Activated CD4-positive, CD25-positive, alpha-beta regulatory T cell treated with anti-CD3 and anti-CD28 coated beads, Interleukin-2, amount 50 U/mL, for 24 hours (primary cell): ENCODE data around the gene LDLRAD4.

Source experiments
- ATAC-seq, 2 donors: fragments of 150-1000 bp; cut with Tn5 transposase; one replicate each; pipeline ENCODE4 v1.10.0; 2021; ENCODE audit warnings: mild to moderate bottlenecking in 1 of 2, moderate library complexity in 1 of 2

Gene LDLRAD4

GRCh38 chr18:13218368-13218991 is at the start of gene LDLRAD4:
LDLRAD4 (plus strand) TSS chr18:13218760.
- ATAC-seq: no peak

DNA sequence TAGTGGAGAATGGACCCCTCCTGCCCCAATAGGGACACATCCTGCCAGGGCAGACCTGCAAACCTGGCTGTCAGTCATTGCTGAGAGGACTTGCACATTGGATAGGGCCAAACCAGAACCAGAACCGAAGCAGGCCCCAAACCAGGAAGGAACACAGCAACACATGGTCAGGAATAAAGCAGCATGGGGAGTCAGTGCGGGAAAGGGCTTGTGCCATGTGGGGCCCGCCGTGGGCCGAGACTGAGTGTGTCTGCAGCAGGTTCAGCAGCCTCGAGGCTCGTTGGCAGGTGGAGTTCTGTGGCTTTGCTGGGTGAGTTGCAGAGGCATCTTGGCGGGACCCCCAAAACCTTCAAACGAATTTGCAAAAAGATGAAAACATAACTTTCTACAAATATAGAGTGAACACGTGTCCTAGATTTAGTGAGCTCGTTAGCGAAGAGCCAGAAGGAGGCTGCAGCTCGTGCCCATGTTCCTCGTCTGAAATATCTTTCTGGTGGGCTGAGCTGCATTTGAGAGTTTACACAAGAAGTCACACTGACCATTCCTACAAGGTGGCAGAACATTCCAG is 44.9 kb upstream of the LDLRAD4 start:
- ATAC-seq: no peak

- no peak for ATAC-seq
Observed at GRCh38 chr18:13175266-13175665, 43.3 kb upstream of the LDLRAD4 start.

GRCh38 chr18:13175754-13176210 is 42.8 kb upstream of the LDLRAD4 start:
- ATAC-seq: peak in 1 of 2 donors; percentile 12

DNA sequence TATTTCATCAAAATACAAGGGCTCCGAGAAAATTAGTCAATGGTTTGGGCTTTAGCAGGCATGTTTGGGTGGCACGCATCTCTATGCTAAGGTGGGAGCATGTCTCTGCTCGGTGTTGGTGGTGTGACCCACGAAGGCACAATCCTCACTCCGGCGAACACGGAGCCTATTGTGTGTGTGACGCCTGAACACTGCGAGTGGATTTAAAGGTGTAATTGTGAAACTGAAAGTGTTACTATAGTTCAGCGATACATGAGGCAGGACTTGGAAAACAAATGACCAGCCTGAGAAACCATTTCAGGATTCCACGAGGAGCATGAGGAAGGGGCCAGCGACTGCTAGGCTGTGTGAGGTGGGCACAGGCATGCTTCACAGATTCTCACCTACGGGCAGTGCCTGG is 41.7 kb upstream of the LDLRAD4 start:
- no peak for ATAC-seq

GRCh38 chr18:13178197-13178596 is 40.4 kb upstream of the LDLRAD4 start:
- no peak for ATAC-seq

DNA sequence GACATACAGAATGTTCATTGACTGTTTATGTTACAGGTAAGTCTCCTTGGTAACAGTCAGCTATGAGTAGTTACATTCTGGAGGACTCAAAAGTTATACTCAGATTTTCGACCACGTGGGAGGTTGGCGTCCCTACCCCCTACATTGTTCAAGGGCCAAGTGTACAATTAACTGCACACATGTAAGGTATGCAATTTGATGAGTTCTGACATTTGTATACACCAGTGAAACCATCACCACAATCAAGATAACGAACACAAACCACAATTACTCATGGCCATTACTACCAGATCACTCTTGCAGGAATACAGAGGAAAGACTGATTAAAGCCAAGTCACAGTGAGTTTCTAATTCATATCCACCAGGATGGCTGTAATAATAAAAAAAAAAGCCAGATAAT is 39.6 kb upstream of the LDLRAD4 start:
- ATAC-seq: peak; percentile 82 to 85

DNA sequence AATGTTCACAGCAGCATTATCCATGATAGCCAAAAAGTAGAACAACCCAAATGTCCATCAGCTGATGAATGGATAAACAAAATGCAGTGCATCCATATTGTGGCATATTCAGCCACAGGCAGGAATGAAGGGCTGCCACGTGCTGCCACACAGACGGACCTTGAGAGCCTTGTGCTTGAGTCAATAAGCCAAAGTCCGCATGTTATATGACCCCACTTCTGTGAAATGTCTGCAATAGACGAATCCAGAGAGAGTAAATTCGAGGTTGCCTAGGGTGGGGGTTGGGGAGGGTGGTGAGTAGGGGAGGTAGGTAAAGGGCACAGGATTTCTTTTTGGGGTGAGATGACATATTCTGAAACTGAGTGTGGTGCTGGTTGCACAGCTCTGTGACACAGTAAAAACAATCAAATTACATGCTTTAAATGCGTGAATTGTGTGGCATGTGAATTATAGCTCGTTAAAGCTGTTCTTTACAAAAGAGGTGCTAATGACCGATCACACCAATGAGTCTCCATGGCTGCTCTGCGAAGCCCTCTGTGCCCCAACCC is 38.9 kb upstream of the LDLRAD4 start:
- ATAC-seq: peak; percentile 60 to 62

DNA sequence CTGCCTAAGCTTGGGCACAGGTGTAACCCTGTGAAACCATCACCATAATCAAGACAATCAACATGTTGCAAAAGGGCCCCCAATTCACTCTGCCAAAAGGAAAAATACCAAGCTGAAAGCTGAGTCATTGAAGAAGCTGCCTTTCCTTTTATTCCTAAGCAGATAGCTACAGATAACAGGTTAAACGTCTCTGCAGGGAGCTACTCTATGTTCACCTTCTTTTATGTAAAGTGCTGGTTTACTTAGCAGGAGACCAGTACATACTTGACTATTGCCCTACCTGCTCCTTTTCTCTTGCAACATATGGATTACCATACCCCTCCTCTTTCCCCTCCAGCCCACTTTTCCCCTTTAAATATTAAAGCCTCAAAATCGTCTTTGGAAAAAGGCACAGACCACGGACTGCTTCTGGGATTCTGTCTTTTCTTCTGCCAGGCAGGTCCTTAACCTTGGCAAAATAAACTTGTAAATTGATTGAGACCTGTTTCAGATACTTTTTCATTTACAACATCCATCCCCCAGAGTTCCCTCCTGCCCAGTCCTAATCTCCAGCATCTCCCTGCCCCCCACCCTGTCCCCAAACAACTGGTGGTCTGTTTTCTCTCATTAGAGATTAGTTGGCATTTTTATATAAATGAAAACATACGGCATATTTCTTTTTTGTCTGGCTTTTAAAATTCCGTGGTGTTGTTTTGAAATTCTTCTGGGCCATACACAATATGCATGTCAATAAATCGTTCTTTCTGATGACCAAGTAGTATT is 37.8 kb upstream of the LDLRAD4 start:
- no peak for ATAC-seq

DNA sequence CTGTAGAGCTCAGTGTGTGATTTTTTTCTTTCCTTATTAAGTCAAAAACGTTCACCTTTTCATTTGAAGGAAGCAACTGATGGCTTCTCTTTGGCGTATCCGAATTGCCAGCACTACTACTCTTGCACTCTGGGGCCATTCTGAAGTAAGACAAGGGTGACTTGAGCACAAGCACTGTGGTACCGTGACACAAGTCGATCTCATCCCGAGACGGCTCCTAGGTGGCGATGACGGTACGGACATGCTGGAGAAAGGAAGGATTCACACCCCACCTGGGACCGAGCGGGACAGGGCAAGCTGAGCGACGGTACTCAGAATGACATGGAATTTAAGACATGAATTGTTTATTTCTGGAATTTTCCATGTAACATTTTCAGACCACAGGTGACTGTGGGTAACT is 36.8 kb upstream of the LDLRAD4 start:
- ATAC-seq: no peak

GRCh38 chr18:13183359-13183758 is 35.2 kb upstream of the LDLRAD4 start:
- no peak for ATAC-seq

DNA sequence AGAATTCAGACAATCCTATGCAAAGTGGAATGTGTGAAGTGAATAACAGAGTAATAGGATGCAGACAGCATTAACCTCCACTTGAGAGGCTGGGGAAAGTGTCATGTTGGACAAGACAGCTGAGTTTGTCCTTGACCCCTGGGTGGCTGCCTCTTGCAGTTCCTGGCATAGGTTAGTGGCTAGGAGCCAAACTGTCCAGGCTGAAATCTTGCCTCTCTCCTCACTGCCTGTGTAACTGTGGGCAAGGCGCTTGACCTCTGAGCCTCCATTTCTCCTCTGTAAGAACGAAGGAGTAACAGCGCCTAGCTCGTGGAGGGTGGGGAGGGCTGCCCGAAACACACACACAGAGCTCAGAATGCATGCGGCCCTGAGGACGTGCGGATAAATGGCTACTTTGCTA is 34.8 kb upstream of the LDLRAD4 start:
- ATAC-seq: no peak

DNA sequence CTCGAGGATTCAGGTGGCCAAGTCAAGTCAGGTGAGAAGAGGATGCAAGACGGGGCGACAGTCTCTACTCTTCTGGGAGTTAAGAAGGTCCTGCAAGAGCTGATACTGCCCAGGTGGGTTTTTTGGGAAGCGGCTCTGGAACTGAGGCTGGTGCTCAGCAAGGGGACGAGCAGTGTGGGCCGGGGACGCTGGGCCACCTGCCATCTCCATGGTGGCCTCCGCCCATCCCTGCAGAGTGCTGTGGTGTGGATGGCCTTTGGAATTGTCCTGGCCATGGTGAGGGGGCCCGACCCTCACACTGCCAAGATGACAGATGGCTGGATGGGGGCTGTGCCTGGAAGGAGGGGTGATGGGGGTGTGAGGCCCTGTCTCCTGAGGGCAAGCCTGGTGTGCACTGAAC is 34.2 kb upstream of the LDLRAD4 start:
- ATAC-seq: no peak

DNA sequence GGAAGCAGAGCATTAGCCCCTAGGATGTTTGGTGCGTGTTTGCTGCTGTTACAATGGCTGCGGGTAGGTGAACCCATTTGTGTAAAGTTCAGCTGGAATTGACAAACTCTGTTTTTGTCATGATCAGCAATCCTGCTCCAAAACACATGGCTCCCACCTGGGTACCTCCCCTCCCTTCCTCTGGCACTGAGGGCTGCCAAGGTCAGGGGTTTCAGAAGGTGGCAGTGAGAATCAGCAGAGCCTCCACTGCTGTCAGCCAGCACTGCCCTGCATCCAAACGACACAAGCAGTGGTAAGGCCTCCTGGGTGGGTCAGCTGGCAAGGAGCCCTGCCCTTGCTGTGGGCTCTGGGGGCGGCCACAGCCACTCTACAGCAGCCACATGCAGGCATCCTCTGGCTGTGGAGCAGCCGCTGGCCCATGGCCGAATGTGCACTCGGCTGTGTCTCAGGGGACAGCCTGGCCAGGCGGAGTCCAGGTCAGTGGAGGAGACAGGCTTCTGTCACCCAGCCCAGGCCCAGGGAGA is 32.8 kb upstream of the LDLRAD4 start:
- ATAC-seq: no peak

- ATAC-seq: no peak
Observed at GRCh38 chr18:13186687-13187086, 31.9 kb upstream of the LDLRAD4 start.

GRCh38 chr18:13187498-13187897 is 31.1 kb upstream of the LDLRAD4 start:
- no peak for ATAC-seq

DNA sequence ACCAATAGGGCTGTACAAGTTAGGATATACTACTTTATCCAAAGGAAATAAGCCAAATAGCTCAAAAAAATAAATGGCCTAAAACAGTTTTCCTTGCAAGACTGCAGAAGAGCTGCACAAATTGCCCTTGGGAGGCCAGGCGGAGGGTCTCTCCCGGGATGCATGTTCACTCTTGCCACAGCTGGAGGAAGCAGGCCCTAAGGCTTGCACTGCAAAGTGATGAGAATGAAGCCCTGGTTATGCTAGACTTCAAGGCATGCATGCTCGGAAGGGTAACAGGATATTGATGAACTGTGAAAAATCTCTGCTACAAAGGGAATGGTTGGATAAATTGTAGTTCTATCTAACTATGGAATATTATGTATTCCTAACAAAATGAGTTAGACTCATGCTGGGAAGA is 27.5 kb upstream of the LDLRAD4 start:
- ATAC-seq: no peak

GRCh38 chr18:13191779-13192178 is 26.8 kb upstream of the LDLRAD4 start:
- ATAC-seq: no peak

GRCh38 chr18:13192970-13193369 is 25.6 kb upstream of the LDLRAD4 start:
- ATAC-seq: no peak

DNA sequence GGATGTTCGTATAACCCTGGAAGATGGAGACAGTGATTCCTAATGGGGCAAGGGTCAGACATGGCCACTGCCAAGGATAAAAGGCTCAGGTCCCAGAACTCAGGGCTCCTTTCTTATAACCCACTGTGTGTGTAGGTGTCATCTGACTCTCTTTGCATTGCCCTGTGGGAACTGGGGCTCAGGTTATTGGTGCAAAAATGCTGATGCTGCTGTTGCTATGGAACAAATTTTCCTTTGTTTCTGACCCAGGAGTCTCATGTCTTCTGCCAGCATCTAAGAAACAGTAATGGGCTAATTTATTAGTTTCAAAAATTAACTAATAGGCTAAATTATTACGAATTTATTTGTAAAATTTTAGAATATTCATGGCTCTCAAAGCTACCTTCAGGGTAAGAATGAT is 24.3 kb upstream of the LDLRAD4 start:
- no peak for ATAC-seq

DNA sequence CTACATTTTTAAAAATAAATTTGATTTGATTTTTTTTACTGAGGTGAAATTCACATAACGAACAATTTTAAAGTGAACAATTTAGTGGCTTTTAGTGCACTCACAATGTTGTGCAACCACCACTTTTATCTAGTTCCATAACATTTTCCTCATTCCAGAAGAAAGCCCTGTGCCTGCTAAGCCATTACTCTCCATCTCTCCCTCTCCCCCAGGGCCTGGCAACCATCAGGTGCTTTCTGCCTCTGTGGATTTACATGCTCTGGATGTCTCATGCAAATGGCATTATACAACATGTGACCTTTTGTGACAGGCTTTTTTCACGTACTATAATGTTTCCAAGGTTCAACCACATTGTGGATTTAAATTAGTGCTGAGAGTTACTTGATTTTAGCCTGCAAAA is 19.9 kb upstream of the LDLRAD4 start:
- ATAC-seq: no peak

DNA sequence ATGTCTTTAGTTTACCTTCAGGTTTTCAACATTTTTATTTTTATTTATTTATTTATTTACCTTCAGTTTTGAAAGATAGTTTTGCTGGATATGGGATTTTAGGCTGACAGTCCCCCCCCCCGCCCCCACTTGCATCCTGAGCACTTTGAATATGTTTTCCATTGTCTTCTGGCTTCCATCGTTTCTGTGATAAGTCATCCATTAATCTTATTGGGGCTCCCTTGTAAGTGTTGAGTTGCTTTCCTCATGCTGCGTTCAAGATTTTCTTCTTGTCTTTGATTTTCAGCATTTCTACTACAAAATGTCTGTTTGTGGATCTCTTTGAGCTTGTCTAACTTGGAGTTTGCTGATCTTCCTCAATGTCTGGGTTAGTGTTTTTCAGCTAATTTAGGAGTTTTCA is 19.4 kb upstream of the LDLRAD4 start:
- no peak for ATAC-seq

GRCh38 chr18:13201292-13201691 is 17.3 kb upstream of the LDLRAD4 start:
- no peak for ATAC-seq

- no peak for ATAC-seq
Observed at GRCh38 chr18:13202571-13202970, 16.0 kb upstream of the LDLRAD4 start.
